ENCODE data around the gene TAPBPL. TPM values are rescaled to one million over a fixed set of nuclear protein-coding genes. Genes with fewer than 3 reads are reported as not detected.
"Not testable (repeated sequence)": the region's sequence is repeated elsewhere in the genome, so short reads cannot be mapped to it uniquely, and the experiment has no call there.

TAPBPL gene
- total RNA-seq, 1 donor from 2014 or later = 15.8 TPM

- no peak for ATAC-seq
- no peak for DNase-seq (ENCODE audit: low spot score)
These were observed 10.6 kb downstream of the TAPBPL start for GRCh38 chr12:6462234-6462995.

- no peak for DNase-seq (ENCODE audit: low spot score)
- no peak for ATAC-seq
These were observed 11.4 kb downstream of the TAPBPL start for GRCh38 chr12:6463216-6463615.

- DNase-seq (ENCODE audit: low spot score) = no peak
- no peak for ATAC-seq
These were observed 12.0 kb downstream of the TAPBPL start for GRCh38 chr12:6463858-6464257.

- ATAC-seq (no peak), DNase-seq (ENCODE audit: low spot score) (no peak)
These were observed 12.7 kb downstream of the TAPBPL start for GRCh38 chr12:6464531-6464930.

- ATAC-seq (peak; percentile 58), DNase-seq (ENCODE audit: low spot score) (no peak)
These were observed 13.8 kb downstream of the TAPBPL start for GRCh38 chr12:6465467-6466183.

GRCh38 chr12:6466184-6466573 is 14.3 kb downstream of the TAPBPL start:
- ATAC-seq (no peak), DNase-seq (ENCODE audit: low spot score) (no peak)

GRCh38 chr12:6466751-6467150 is 14.9 kb downstream of the TAPBPL start:
- ATAC-seq; DNase-seq (ENCODE audit: low spot score): not testable (repeated sequence)

- not testable (repeated sequence) for DNase-seq (ENCODE audit: low spot score); ATAC-seq
These were observed 15.9 kb downstream of the TAPBPL start for GRCh38 chr12:6467571-6468282.

- DNase-seq (ENCODE audit: low spot score) (no peak), ATAC-seq (no peak)
These were observed 16.4 kb downstream of the TAPBPL start for GRCh38 chr12:6468283-6468575.

GRCh38 chr12:6469092-6469491 is 17.2 kb downstream of the TAPBPL start:
- DNase-seq (ENCODE audit: low spot score) (no peak), ATAC-seq (no peak)

- DNase-seq (ENCODE audit: low spot score) (no peak), ATAC-seq (no peak)
These were observed 17.9 kb downstream of the TAPBPL start for GRCh38 chr12:6469609-6470374.

- ATAC-seq (peak; percentile 90), DNase-seq (ENCODE audit: low spot score) (peak; percentile 99)
These were observed 18.7 kb downstream of the TAPBPL start, which contains the start of gene VAMP1 for GRCh38 chr12:6470375-6471163. Gene VAMP1, minus strand, starts transcription at chr12:6470677. Its CDS starts 146 bp downstream, at chr12:6470531.

GRCh38 chr12:6471989-6472360 is 20.1 kb downstream of the TAPBPL start:
- DNase-seq (ENCODE audit: low spot score) (no peak), ATAC-seq (no peak)

- no peak for DNase-seq (ENCODE audit: low spot score)
- no peak for ATAC-seq
These were observed 20.6 kb downstream of the TAPBPL start for GRCh38 chr12:6472491-6472890.

GRCh38 chr12:6475233-6475975 is 23.6 kb downstream of the TAPBPL start:
- not testable (repeated sequence) for ATAC-seq; DNase-seq (ENCODE audit: low spot score)

GRCh38 chr12:6476489-6476888 is 24.6 kb downstream of the TAPBPL start:
- ATAC-seq (no peak), DNase-seq (ENCODE audit: low spot score) (no peak)

GRCh38 chr12:6477601-6478377 is 25.9 kb downstream of the TAPBPL start:
- DNase-seq (ENCODE audit: low spot score); ATAC-seq: not testable (repeated sequence)

- no peak for ATAC-seq
These were observed 26.6 kb downstream of the TAPBPL start for GRCh38 chr12:6478416-6478815.

GRCh38 chr12:6488240-6488639 is 36.4 kb downstream of the TAPBPL start:
- no peak for ATAC-seq
- DNase-seq (ENCODE audit: low spot score) = no peak

More at GRCh38 chr12:6478416-6478815, 26.6 kb downstream of the TAPBPL start:
- no peak for DNase-seq (ENCODE audit: low spot score)
